ENCODE measurements around the gene LCN2. TPM values are rescaled to one million over a fixed set of nuclear protein-coding genes. Genes with fewer than 3 reads are reported as not detected.

Gene LCN2
- total RNA-seq, 1 experiment from 2014 or later: 153 TPM

DNA sequence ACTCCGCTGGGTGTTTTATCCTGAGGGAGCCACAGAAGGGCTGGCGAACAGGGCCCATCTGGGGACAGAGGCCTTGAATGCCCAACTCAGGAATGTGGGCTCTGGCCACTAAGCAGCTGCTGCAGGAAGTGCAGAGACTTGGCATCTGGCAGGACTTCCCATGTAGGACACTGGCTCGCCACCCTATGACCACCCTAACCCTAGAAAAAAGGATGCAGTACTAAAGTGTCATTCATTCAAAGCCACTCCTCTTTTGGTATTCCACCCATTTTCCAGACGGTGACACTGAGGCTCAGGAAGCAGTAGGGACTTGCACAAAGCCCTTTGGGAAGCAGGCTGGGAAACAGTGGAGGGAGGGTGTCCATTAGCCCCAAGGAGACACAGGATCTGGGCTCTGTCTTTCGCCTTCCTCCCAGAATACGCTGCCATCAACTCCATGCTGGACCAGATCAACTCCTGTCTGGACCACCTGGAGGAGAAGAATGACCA, 13.8 kb downstream of the LCN2 start:
- no peak overlapping the region for H3K9ac ChIP-seq (ENCODE audit: low read length)
- CTCF ChIA-PET: no interaction called here
- POLR2A ChIA-PET (ENCODE audit: unreplicated experiment): no interaction called here
- no peaks in the 10 kb centered on the region for H4K20me1 ChIP-seq (ENCODE audit: low read length)
- no peaks in the 10 kb centered on the region for H3K9me2 ChIP-seq (replicated peaks; ENCODE audit: low read length)
- H3K36me3 ChIP-seq (ENCODE audit: low read depth, low read length): peaks cover 7% of the 10 kb centered on the region
- H2AFZ ChIP-seq (ENCODE audit: low read length): no peak overlapping the region
- no peak for DNase-seq
- ATAC-seq: no peak
- H3K9me3 ChIP-seq (ENCODE audit: low read length): no peaks in the 10 kb centered on the region
- H3K4me1 ChIP-seq (ENCODE audit: insufficient read depth, low read length): peaks cover 19% of the 10 kb centered on the region
- no peak overlapping the region for H3K4me2 ChIP-seq (ENCODE audit: low read length)
- H3F3A ChIP-seq (ENCODE audit: low read length, unreplicated experiment): no peaks in the 10 kb centered on the region
- H3K4me3 ChIP-seq (ENCODE audit: low read length): no peak overlapping the region
- H3K27me3 ChIP-seq (ENCODE audit: low read length): no peaks in the 10 kb centered on the region
- BruUV-seq (replicated peaks): no TSS peak
- peaks cover 22% of the 10 kb centered on the region for H3K79me2 ChIP-seq (ENCODE audit: low read length)
- intact Hi-C loops (cut with micrococcal nuclease): loop anchor here (5.0 kb wide), 1 partner anchor 36 kb away; the partner anchor contains the start of gene PTGES2
- TF ChIP-seq EZH2 (IDR thresholded peaks at IDR 0.05; ENCODE audit: low read length, unreplicated experiment): no peak
- TF ChIP-seq, protein P1, sequence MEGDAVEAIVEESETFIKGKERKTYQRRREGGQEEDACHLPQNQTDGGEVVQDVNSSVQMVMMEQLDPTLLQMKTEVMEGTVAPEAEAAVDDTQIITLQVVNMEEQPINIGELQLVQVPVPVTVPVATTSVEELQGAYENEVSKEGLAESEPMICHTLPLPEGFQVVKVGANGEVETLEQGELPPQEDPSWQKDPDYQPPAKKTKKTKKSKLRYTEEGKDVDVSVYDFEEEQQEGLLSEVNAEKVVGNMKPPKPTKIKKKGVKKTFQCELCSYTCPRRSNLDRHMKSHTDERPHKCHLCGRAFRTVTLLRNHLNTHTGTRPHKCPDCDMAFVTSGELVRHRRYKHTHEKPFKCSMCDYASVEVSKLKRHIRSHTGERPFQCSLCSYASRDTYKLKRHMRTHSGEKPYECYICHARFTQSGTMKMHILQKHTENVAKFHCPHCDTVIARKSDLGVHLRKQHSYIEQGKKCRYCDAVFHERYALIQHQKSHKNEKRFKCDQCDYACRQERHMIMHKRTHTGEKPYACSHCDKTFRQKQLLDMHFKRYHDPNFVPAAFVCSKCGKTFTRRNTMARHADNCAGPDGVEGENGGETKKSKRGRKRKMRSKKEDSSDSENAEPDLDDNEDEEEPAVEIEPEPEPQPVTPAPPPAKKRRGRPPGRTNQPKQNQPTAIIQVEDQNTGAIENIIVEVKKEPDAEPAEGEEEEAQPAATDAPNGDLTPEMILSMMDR (conservative IDR thresholded peaks at IDR 0.05; ENCODE audit: low read depth, low read length): no peak
- TF ChIP-seq EZH2phosphoT487 (IDR thresholded peaks at IDR 0.05; ENCODE audit: borderline replicate concordance, low read length): no peak
- no peak overlapping the region for H3K27ac ChIP-seq (ENCODE audit: low read length)

DNA sequence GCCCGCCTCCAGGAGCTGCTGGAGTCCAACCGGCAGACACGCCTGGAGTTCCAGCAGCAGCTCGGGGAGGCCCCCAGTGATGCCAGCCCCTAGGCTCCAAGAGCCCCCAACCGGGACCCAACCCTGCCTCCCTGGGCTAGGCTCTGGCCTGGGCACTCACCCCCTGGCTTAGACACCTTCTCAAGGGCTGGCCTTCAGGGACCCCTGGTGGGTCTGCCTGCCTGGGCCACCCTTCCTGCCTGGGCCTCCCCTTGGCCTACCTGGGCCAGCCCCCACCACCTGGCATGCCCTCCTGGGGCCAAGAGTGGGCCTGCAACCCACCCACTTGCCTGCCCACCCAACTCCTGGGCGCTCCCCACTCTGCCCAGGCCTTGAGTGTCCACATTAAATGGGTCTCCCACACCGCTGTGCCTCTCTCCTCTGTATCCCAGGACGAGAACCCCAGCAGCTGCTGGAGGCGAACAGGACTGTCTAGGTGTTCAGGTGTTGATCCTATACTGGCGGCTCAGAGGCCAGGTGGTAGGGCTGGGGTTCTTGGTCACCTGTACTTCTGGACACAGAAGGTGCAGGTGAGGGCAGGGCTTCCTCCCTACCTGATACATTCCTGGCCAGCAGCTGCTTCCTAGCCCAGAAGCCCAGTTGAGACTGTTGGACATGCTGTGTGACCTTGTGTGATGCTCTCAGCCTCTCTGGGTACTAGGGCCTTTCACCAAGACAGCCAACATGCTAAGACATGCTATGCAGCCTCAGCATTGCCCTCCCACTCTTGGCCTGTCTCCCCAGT, 14.5 kb downstream of the LCN2 start:
- H3F3A ChIP-seq (ENCODE audit: low read length, unreplicated experiment): no peaks in the 10 kb centered on the region
- H3K4me2 ChIP-seq (ENCODE audit: low read length): no peak overlapping the region
- ATAC-seq (no peak), DNase-seq (no peak)
- TF ChIP-seq EZH2phosphoT487 (IDR thresholded peaks at IDR 0.05; ENCODE audit: borderline replicate concordance, low read length): no peak
- TF ChIP-seq, protein P1 (conservative IDR thresholded peaks at IDR 0.05; ENCODE audit: low read depth, low read length): no peak
- intact Hi-C loops (cut with micrococcal nuclease): loop anchor here (5.0 kb wide), 1 partner anchor 36 kb away; the partner anchor contains the start of gene PTGES2
- ChIA-PET CTCF (no interaction called here), POLR2A (ENCODE audit: unreplicated experiment) (no interaction called here)
- H2AFZ ChIP-seq (ENCODE audit: low read length): no peak overlapping the region
- H3K36me3 ChIP-seq (ENCODE audit: low read depth, low read length): peaks cover 7% of the 10 kb centered on the region
- H3K79me2 ChIP-seq (ENCODE audit: low read length): peaks cover 22% of the 10 kb centered on the region
- no peak overlapping the region for H3K9ac ChIP-seq (ENCODE audit: low read length)
- peaks cover 19% of the 10 kb centered on the region for H3K4me1 ChIP-seq (ENCODE audit: insufficient read depth, low read length)
- H3K27me3 ChIP-seq (ENCODE audit: low read length): no peaks in the 10 kb centered on the region
- H3K9me2 ChIP-seq (replicated peaks; ENCODE audit: low read length): no peaks in the 10 kb centered on the region
- H4K20me1 ChIP-seq (ENCODE audit: low read length): no peaks in the 10 kb centered on the region
- no peak overlapping the region for H3K27ac ChIP-seq (ENCODE audit: low read length)
- no TSS peak for BruUV-seq (replicated peaks)
- no peak overlapping the region for H3K4me3 ChIP-seq (ENCODE audit: low read length)
- H3K9me3 ChIP-seq (ENCODE audit: low read length): no peaks in the 10 kb centered on the region

DNA sequence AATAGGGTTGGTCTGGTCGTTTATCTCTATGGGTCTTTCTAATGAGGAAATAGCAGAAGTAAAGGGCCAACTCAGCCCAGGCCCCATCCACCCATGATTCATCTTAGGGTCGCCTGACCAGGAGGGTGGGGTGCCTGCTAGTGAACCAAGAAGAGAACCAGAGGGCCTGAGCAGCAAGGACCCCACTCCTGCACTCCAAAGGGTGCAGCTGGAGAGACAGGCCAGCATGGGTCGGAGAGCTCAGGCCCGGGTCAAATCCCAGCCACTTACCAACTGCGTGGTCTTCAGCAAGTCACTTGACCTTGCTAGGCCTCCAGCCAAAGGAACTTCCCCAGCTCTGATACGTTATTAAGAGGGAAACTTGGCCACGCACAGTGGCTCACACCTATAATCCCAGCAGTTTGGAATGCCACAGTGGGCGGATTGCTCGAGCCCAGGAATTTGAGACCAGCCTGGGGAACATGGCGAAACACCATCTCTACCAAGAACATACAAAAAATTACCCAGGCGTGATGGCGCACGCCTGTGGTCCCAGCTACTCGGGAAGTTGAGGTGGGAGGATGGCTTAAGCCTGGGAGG, 15.1 kb downstream of the LCN2 start:
- Histone ChIP-seq H3K4me1 (ENCODE audit: insufficient read depth, low read length) (peaks cover 17% of the 10 kb centered on the region), H3K27me3 (ENCODE audit: low read length) (no peaks in the 10 kb centered on the region), H4K20me1 (ENCODE audit: low read length) (no peaks in the 10 kb centered on the region), H3K4me2 (ENCODE audit: low read length) (no peak overlapping the region), H3K9me3 (ENCODE audit: low read length) (no peaks in the 10 kb centered on the region), H3K4me3 (ENCODE audit: low read length) (no peak overlapping the region), H3F3A (ENCODE audit: low read length, unreplicated experiment) (no peaks in the 10 kb centered on the region), H2AFZ (ENCODE audit: low read length) (no peak overlapping the region), H3K79me2 (ENCODE audit: low read length) (peaks cover 22% of the 10 kb centered on the region), H3K27ac (ENCODE audit: low read length) (no peak overlapping the region), H3K9ac (ENCODE audit: low read length) (no peak overlapping the region), H3K36me3 (ENCODE audit: low read depth, low read length) (peaks cover 7% of the 10 kb centered on the region), H3K9me2 (replicated peaks; ENCODE audit: low read length) (no peaks in the 10 kb centered on the region)
- no TSS peak for BruUV-seq (replicated peaks)
- POLR2A ChIA-PET (ENCODE audit: unreplicated experiment): no interaction called here
- intact Hi-C loops (cut with micrococcal nuclease): loop anchor here (5.0 kb wide), 1 partner anchor 37 kb away; the partner anchor contains the start of gene PTGES2
- CTCF ChIA-PET: no interaction called here
- DNase-seq (no peak), ATAC-seq (no peak)
- TF ChIP-seq, protein P1 (conservative IDR thresholded peaks at IDR 0.05; ENCODE audit: low read depth, low read length): no peak
- TF ChIP-seq EZH2 (IDR thresholded peaks at IDR 0.05; ENCODE audit: low read length, unreplicated experiment): no peak
- TF ChIP-seq EZH2phosphoT487 (IDR thresholded peaks at IDR 0.05; ENCODE audit: borderline replicate concordance, low read length): no peak

Measured in PC-3 (cell line).